ENCODE data around the gene PTPRE.
A peak's percentile ranks its signal among the peaks of the same experiment; 100 is the strongest.

PTPRE gene

DNA sequence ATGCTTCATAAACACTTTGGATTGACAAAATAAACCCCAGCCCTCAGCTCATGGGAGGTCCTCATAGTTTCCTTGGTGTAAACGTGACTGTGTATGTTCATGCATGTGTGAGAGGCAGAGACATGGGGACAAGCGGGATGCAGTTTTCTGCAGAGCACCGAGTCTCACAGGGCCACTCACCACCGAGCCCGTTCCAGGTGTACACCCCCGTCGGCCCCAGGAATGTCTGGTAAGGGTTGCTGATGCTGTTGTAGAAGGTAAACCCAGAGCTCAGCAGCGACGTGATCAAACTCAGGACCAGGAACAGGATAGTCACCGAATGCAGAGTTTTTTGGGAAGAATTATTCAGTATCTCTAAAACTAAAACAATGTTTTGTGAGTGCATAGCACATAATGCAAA is 23.4 kb upstream of the PTPRE start:
- DNase-seq, result no peak

DNA sequence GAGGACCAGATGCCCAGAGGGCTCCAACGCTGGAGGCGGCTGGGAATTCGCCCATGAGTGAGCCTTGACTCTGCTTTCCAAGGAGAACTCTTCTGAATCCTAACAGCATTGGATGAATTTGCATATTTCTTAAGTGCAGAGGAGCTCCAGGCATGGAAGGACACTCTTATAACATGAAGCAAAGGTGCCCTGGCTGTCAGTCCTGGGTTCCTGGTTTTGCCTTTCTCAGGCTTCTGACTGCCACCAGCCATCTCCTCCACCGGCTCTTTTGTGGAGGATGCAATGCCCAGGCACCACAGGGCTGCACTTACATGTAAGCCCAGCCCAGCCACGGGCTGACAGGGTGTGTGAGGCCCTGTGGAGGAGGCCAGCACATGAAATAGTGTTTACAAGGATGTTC is 22.4 kb upstream of the PTPRE start:
- DNase-seq, result no peak

DNA sequence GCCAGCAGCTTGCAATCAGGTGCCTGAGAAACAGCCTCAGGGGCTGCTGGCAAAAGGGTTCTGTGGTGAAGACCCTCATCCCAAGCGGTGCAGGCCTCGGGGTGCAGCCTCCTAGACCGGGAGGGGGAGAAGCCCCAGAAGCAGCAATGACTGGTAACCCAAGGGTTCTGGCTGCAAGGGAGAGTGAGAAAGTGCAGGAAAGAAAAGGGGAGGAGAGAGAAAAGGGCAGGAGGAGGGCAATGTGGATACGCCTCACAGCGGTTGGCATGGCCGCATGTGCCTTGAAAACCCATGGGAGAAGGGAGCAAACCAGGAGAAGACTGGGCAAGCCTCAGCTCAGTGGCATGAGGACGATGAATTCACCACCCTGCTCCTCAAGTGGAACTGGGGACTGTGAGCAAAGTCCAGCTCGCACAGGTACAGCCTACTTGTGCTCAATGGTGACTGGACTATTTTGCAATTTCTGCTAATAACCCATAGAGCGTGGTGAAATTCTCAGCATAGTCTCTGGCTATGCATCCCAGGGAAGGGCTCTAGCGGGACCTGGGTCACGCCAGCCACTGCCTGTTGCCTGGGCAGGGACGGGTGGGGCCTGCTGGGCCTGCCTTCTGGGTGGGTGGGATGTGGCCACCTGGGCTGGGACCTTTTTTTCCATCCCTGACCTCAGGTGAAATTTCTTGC is 20.4 kb upstream of the PTPRE start:
- no peak for DNase-seq

DNA sequence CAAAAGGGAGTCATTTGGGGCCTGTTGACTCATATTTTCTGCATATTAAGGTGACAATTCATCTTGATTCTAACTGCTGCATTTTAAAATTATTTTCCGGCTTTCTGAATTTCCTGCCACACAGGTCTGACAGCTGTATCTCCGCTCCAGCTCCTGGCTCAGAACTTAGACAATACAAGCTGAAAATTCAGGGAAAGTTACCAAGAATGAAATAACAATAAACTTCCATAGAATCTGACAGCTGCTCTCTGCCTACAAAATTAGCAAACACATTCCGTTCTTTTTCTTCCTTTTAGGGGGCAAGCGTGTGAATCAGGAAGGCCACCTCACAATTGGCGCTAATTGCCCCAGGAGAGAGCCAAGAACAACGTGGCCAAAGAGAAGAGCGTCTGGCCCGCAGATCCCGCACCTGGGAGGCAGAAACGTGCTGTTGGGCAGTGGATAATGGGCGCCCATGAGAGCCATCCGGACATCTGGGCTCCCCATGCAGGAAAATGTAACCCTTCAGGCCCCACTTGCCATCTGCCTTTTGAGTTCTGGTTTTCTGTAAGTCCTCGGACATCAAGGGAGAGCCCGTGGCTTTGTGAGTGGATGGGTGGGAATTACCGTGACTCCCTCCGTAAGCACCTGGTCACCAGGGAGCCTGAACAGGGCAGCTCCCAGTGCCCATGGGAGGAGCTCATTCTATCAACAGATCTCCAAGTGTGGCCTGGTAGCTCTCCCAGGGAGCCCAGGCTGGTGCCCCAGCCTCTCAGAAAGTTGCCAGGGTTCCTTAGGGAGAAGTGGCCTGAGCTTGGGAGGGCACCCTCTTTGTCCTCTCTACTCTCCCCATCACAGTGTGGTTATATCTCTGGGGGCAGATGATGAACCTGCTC is 19.1 kb upstream of the PTPRE start:
- DNase-seq, result no peak

DNA sequence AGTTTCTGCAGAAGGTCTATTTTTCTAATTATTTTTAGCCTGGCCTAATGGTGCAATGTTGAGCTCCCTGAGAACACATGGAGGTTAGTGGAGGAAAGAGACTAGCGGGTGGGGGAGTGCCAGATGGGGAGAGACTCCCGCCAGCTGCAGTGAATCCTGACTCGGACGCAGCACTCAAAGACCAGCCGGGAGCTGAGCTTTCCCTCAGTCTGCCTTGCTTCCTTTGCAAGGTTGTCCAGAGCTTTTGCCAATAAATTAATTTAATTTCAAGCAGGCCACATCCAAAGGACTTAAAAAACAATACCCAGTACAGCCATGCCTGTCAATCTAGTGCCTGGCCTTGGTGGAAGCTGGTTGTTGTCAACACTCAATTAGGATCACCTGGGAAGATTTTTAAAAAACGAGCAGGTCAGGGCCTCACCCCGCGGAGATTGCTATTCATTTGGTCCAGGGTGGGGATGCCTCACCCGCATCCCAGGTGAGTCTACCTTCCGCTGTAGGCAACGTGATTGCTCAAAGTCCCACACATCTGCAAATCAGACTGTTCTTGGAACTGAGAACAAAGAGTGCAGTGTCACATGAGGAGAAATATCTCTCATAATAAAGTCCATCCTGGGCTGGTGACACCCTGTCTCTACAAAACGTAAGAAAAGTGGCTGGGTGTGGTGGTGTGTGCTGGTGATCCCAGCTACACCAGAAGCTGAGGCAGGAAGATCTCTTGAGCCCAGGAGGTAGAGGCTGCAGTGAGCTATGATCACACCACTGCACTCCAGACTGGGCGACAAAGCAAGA is 18.2 kb upstream of the PTPRE start:
- DNase-seq, result no peak

DNA sequence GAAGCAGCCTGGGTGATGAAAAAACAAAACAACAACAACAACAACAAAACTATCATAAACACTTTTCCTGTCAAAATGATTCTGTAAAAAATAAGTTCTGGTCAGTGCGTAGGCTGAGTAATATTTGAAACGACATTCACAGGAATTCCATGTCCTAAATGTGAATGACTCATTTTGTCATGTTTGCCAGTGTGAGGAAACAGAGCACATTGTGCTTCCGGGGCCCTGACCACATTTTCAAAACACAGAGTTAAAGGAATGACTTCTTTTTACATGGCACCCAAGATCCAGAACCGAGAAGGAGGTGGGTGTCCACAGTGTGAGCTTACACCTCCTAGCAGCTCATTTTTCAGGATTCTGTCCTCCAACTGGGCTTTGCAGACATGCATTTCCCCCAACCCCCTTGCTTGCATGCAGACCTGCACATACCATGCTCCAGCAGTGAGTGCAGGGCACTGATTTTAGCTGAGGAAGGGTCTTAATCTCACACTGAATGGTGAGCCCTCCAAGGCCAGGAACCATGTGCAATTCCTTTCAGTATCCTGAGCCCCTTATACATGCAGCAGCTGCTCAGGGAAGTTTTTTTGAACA is 17.2 kb upstream of the PTPRE start:
- no peak for DNase-seq

DNA sequence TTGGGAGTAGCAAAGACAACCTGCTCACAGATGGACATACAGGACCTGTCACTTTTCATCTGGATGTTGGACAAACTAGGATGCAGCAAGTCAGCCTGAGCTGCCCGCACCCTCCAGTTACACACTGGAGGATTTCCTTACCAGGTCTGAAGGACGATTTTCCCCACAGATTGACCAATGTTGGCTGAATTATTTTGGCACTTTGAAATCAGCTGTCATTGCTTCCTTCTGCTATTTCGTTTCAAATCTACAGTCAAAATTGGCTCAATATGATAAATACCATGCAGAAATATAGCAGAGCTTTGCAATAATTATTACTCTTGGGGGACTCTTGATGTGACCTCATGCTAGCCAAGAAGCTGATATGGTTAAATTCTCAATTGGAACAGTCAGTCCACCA is 16.7 kb upstream of the PTPRE start:
- DNase-seq, result no peak

DNA sequence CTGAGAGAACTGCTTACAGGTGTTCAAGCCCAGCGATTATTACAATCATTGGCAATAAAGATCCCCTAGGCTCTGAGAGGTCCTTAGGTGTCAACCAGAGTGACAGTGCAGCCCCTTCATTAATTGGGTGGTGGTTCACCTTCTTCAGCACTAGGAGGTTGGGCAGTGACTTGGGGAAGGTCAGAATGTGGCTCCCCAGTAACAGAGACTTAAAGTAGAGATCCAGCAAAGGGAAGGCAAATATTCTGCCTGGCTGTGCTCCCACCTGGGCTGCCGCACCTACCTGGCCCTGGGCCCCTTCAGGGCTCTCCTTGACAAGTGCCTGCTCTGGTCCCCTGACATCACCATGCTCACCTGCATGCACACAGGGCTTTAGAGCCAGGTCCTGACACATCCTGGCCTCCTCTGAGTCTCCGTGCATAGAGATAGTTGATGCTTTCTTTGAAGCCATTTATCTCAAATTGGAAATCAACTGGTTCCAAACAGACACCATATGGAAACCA is 16.0 kb upstream of the PTPRE start:
- DNase-seq, result no peak

DNA sequence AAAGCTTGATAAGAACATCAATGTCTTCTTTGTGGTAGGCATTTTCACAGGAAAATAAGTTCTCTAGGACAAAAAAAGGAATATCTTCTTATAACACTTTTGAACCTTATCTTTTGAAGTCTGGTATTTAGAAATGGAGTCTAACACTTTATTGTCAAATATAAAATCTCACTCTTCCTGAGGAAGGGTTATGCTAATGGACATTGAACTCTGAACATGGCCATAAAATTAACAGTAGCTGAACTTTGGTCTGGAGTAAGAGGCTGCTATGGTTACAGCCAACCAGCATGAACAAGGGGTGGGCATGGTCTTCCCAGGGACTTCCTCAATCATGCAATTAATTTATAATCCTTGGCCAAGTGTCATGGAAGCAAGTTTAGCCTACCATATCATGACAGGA is 14.2 kb upstream of the PTPRE start, which contains the start of gene CLRN3:
Gene CLRN3 (minus strand): TSS at position 199 of the 400 bp plus-strand sequence. CDS start 157 bp downstream, at position 42.
- DNase-seq, result no peak

DNA sequence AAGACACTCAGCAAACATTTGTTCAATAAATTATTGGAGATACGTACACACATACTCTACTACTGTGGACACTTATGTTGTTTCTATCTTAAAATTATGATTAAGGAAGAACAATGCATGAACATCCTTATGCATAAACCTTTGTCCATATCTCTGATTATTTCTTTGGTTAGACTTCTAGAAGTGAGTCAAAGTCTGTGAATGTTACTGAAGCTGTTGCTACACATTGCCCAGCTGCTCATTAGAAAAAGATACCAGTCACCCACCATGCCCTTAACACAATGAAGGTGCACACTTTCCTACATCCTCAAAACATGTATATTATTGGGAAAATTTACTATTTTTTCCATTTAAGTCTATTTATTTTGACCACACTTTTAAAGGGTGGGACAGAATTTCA is 12.8 kb upstream of the PTPRE start:
- DNase-seq, result no peak

DNA sequence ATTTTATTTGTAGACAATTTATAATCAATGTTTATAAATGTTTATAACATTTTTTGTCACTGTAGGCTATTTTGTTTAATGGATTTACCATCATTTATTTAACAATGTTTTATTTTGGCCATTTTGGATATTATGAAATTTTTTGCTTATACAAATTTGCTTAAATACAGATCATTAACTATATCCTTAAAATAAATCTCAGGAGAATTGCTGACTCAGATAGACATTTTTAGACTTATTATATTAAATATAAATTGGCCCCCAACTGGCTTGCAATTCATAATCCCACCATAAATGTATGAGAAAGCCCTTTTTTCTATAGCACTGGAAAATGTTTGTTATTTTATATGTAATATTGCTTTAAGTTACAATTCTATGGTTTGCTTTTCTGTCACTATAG is 10.3 kb upstream of the PTPRE start:
- no peak for DNase-seq

DNA sequence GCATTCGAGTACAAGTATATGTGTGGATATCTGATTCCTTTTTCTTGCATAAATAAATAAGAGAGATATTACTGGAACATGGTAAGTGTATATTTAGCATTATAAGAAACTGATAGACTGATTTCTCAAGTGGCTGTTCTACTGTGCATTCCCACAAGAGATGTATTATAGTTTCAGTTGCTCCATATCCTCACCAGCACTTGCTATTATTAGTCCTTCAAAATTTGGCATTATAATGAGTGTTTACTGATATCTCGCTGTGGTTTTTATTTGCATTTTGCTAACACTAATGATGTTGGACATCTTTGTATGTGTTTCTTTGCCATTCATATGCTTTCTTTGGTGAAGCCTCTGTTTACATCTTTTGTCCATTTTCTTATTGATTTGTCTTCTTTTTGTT is 9.7 kb upstream of the PTPRE start:
- DNase-seq, result no peak

DNA sequence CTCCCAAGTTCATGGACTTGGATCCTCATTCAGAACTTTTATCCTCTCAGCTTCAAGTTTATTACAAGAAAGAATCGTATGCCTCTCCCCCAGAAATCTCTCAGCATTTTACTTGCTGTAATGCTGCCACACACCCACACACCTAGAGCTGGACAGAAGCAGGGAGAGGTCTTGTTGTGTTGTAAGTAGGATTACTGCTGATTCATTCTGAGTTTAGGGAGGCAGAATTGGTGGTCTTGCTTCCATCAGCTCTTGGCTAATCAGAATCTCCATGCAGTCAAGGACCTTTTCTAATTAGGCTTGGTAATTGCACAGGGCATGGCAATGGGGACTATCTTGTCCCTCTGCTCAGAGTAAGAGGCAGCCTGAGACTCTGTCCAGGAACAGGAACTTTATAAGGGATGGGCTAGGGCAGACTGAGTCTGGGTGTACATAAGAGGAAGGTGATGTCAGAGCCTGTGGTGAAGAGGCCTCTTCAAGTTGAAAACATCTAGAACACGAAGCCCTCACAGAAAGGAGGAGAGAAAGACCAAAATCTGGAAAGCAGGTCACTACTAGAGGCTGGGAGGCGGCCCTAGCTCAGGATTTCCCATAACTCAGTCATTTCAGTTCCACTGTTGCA is 7.0 kb upstream of the PTPRE start:
- peak; percentile 14 for DNase-seq

DNA sequence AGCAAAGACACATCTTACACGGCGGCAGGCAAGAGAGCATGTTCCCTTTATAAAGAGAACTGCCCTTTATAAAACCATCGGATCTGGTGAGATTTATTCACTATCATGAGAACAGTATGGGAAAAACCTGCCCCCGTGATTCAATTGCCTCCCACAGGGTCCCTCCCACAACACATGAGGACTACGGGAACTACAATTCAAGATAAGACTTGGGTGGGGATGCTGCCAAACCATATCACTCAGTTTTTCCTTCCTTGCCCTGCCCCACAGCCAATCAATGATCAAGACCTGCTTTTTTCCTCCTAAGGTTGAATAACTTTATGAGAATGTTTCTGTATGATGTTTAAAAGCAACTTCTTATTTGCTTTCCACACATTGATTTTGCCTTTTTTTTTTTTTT is 3.1 kb upstream of the PTPRE start:
- DNase-seq, result no peak

DNA sequence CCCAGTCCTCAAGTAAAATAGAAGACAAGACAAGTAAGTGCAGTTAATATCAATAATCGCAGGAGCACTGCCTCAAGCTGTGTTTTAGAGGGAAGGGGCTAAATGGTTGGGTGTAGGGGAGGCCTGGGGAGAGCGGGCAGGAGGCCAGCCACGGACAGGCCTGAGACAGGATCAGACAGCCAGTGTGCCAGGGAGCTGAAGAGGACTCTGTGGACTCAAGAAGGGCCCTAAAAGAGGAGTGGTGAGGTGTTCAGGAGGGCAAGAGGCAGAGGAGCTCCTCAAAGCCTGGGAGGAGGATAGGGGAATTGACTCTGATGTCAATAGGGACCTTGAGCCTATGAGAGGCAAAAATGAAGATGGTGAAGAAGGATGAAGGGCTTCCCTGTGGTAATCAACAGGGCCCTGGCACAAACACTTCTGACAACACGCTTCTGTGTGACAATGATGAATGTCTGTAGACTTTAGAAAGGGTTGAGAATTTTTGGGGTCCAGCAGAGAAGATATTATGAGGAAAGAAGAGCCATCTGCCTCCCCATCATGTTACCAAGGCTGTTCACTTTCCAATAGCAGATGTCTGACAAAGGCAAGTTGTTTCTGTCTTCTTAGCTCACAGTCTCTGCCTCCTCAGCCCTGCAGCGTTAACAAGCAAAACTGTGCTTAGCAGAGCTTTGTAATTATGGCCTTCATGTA is 2.4 kb upstream of the PTPRE start:
- no peak for DNase-seq

DNA sequence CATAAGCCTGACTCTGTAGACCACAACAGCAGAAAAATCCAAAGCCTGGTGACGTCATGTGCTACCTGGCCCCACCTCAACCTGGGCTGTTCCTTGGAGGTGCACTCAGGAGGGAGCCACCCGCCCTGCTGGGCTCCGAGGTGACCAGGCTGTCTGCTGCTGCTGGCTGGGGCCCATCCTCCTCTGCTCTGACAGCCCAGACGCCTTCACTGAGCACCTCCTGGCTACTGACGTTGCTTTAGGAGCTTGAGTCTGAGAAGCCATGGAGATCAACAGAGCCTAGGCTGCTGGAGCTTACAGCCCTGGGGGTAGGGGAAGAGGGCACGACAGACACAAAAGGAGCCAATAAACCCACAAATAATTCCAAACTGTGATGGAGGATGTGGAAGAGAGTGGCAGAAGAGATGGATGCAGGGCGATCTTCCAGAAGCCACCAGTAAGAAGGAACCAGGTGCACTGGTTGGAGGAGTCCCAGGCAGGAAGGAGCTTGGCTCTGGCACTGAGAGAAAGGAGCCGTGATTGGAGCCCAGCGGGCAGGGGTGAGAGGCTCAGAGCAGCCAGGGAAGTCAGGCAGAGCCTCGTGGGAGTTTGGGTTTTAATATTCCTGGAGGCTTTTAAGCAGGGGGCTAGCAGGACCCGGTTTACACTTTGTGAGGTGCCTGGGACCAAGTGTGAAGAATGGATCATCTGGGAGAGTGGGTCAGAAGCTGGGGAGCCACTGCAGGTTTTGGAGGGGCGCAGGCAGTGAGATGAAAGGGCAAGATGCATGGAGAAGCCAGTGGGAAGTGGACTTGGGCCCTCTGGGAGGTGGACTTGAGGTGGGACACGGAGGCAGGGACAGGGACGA is 1.7 kb upstream of the PTPRE start:
- no peak for DNase-seq

DNA sequence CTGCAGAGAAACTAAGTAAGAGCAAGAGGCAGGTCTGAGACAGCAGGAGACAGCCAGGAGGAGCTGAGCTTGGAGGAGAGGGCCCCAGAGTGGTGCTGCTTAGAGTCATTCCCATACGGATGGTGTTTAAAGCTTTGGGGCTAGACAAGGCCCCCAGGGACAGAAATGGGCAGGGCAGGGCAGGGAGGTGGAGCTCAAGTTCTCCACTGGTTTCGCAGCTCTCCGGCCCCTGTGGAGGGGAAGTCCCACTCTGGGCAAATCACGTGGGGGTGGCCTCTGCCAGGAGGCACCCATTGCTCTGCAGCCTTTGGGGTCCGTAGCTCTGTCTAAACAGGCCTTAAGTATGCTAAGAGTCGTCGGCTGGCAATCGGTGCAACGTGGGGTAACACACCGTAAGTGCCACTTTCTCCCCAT is 1.0 kb upstream of the PTPRE start:
- DNase-seq, result no peak

DNA sequence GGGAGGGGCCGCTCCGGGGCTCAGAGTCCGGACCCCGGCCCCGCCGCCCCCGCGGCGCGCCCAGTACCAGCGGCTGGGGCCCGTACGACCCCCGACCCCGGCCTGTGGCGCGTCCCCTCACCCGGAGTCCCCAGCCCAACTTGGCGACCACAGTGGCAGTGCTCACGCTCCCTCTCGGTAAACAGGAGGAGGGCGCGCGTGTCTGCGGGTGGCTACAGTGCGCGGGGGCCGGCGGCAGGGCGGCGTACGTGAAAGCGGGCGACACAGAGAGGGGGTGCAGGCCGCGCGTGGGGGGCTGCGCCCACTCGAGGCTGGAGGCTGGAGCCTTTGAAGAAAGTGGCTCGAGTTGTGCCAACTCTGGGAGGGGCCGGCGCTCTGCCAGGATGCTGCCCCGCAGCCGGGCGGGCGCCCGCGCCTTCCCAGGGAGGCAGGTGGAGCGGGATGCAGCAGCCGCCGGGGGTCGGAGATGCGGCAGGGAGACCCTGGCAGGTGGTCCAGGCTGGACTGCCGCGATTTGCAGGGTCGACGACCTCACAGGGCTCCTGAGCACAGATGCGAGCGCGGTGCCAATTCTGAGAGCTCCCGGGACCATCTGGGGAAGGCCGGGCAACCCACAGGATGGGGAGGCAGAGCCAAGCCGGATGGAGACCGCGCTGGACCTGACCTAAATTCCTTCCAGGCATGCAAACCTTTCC is 655 bp downstream of the PTPRE start:
- DNase-seq, result no peak

DNA sequence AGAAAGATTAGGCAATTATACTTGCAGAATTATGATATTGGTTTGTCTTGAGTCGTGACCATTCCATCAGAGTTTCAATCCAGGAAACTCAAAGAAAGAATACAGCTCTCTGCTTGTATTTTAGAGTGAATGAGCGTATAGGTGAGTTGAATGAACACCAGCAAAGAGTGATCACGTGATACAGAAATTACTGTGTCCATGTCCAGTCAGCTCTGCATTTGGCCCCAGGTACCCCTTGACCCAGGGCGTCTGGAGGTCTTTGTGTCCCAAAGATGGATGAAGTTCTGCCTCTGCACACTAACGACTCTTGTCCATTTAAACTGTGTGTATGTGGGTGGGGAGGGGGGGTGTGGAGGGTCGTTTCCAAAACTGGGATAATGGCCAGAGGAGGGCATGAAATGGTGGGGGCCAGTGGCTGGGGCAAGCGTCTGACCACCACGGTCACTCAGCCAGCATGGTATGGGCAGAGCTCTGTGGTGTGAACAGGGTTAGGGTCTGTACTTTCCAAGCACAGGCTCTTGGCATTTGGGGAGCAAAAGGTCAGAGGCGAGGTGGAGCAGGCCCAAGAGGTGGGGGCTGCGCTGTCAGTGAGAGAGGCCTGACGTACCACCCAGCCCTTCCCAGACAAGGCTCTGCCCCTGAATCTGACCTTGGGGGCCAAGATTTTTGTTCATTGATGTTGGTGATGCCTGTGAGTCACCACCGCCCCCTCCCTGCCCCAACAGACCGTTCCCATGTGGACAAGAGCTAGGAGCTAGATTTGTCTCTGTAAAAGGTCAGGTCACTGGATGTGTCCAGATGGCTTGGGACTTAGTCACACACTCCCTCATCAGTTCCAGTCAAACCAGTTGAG is 1.4 kb downstream of the PTPRE start:
- no peak for DNase-seq

Data from CD4-positive, alpha-beta T cell treated with Interleukin-4 for 4 hours (primary cell).